ENCODE measurements around the gene RAB19.

DNA sequence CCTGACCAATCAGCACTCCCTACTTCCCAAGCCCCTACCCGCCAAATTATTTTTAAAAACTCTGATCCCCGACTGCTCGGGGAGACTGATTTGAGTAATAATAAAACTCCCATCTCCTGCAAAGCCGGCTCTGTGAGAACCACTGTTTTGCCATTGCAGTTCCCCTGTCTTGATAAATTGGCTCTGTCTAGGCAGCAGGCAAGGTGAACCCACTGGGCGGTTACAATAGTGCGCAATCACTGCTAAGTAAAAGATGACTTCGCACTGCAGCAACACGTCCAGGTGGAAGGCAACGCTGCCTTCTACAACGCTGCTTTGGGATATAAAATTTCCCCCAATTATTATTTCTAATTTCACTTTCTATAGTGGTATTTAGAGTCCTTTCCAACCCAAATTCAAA lies 14.4 kb upstream of the RAB19 start:
- TF ChIP-seq, protein P1, sequence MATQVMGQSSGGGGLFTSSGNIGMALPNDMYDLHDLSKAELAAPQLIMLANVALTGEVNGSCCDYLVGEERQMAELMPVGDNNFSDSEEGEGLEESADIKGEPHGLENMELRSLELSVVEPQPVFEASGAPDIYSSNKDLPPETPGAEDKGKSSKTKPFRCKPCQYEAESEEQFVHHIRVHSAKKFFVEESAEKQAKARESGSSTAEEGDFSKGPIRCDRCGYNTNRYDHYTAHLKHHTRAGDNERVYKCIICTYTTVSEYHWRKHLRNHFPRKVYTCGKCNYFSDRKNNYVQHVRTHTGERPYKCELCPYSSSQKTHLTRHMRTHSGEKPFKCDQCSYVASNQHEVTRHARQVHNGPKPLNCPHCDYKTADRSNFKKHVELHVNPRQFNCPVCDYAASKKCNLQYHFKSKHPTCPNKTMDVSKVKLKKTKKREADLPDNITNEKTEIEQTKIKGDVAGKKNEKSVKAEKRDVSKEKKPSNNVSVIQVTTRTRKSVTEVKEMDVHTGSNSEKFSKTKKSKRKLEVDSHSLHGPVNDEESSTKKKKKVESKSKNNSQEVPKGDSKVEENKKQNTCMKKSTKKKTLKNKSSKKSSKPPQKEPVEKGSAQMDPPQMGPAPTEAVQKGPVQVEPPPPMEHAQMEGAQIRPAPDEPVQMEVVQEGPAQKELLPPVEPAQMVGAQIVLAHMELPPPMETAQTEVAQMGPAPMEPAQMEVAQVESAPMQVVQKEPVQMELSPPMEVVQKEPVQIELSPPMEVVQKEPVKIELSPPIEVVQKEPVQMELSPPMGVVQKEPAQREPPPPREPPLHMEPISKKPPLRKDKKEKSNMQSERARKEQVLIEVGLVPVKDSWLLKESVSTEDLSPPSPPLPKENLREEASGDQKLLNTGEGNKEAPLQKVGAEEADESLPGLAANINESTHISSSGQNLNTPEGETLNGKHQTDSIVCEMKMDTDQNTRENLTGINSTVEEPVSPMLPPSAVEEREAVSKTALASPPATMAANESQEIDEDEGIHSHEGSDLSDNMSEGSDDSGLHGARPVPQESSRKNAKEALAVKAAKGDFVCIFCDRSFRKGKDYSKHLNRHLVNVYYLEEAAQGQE (IDR thresholded peaks at IDR 0.05; ENCODE audit: insufficient read depth in 1 of 2, low read depth in 2 of 2, low read length in 1 of 2), result no peak
- TF ChIP-seq, protein P2, sequence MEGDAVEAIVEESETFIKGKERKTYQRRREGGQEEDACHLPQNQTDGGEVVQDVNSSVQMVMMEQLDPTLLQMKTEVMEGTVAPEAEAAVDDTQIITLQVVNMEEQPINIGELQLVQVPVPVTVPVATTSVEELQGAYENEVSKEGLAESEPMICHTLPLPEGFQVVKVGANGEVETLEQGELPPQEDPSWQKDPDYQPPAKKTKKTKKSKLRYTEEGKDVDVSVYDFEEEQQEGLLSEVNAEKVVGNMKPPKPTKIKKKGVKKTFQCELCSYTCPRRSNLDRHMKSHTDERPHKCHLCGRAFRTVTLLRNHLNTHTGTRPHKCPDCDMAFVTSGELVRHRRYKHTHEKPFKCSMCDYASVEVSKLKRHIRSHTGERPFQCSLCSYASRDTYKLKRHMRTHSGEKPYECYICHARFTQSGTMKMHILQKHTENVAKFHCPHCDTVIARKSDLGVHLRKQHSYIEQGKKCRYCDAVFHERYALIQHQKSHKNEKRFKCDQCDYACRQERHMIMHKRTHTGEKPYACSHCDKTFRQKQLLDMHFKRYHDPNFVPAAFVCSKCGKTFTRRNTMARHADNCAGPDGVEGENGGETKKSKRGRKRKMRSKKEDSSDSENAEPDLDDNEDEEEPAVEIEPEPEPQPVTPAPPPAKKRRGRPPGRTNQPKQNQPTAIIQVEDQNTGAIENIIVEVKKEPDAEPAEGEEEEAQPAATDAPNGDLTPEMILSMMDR (IDR thresholded peaks at IDR 0.05), result no peak
